Measurements from ENCODE around the gene ARID5B.

The ARID5B gene

GRCh38 chr10:62113680-62114079, 212.2 kb downstream of the ARID5B start:
- TF ChIP-seq CTCF (conservative IDR thresholded peaks at IDR 0.05; ENCODE audit: low read length) (no peak), EZH2phosphoT487 (IDR thresholded peaks at IDR 0.05; ENCODE audit: borderline replicate concordance) (no peak)
- no peaks in the 10 kb centered on the region for H3K79me2 ChIP-seq (ENCODE audit: insufficient read depth, low read length)
- no peak overlapping the region for H2AFZ ChIP-seq (ENCODE audit: low read length)
- H3K4me1 ChIP-seq (ENCODE audit: insufficient read depth, low read length, poor library complexity, severe bottlenecking), result peaks cover 17% of the 10 kb centered on the region
- no peaks in the 10 kb centered on the region for H3F3A ChIP-seq (ENCODE audit: low read depth)
- H3K9me2 ChIP-seq (replicated peaks; ENCODE audit: low read depth, low read length), result no peaks in the 10 kb centered on the region
- H3K9ac ChIP-seq (ENCODE audit: low read depth, low read length, poor library complexity, severe bottlenecking), result no peak overlapping the region
- no peaks in the 10 kb centered on the region for H3K9me3 ChIP-seq (ENCODE audit: insufficient read depth, low read depth, low read length)
- no peaks in the 10 kb centered on the region for H3K27me3 ChIP-seq (ENCODE audit: insufficient read depth, low read length, poor library complexity, severe bottlenecking)
- H3K36me3 ChIP-seq (ENCODE audit: insufficient read depth, low read length), result no peaks in the 10 kb centered on the region
- H3K4me2 ChIP-seq (ENCODE audit: low read depth, low read length, poor library complexity, severe bottlenecking), result no peak overlapping the region
- H3K4me3 ChIP-seq (ENCODE audit: low read length, poor library complexity, severe bottlenecking), result no peak overlapping the region
- no peaks in the 10 kb centered on the region for H4K20me1 ChIP-seq (ENCODE audit: insufficient read depth, low read length, poor library complexity, severe bottlenecking)

- Histone ChIP-seq H3K36me3 (ENCODE audit: insufficient read depth, low read length) (no peaks in the 10 kb centered on the region), H3K4me3 (ENCODE audit: low read length, poor library complexity, severe bottlenecking) (no peak overlapping the region), H3K9me2 (replicated peaks; ENCODE audit: low read depth, low read length) (no peaks in the 10 kb centered on the region), H3K79me2 (ENCODE audit: insufficient read depth, low read length) (no peaks in the 10 kb centered on the region), H3F3A (ENCODE audit: low read depth) (no peaks in the 10 kb centered on the region), H3K4me1 (ENCODE audit: insufficient read depth, low read length, poor library complexity, severe bottlenecking) (peaks cover under 1% of the 10 kb centered on the region), H3K9me3 (ENCODE audit: insufficient read depth, low read depth, low read length) (no peaks in the 10 kb centered on the region), H4K20me1 (ENCODE audit: insufficient read depth, low read length, poor library complexity, severe bottlenecking) (no peaks in the 10 kb centered on the region), H3K9ac (ENCODE audit: low read depth, low read length, poor library complexity, severe bottlenecking) (no peak overlapping the region), H3K4me2 (ENCODE audit: low read depth, low read length, poor library complexity, severe bottlenecking) (no peak overlapping the region), H3K27me3 (ENCODE audit: insufficient read depth, low read length, poor library complexity, severe bottlenecking) (no peaks in the 10 kb centered on the region), H2AFZ (ENCODE audit: low read length) (no peak overlapping the region)
- TF ChIP-seq EZH2phosphoT487 (IDR thresholded peaks at IDR 0.05; ENCODE audit: borderline replicate concordance) (no peak), CTCF (conservative IDR thresholded peaks at IDR 0.05; ENCODE audit: low read length) (no peak)
Measured at GRCh38 chr10:62115321-62115720, 213.8 kb downstream of the ARID5B start.

GRCh38 chr10:62115842-62116241, 214.3 kb downstream of the ARID5B start:
- H3K9me2 ChIP-seq (replicated peaks; ENCODE audit: low read depth, low read length), result no peaks in the 10 kb centered on the region
- no peaks in the 10 kb centered on the region for H3K9me3 ChIP-seq (ENCODE audit: insufficient read depth, low read depth, low read length)
- no peak overlapping the region for H3K4me3 ChIP-seq (ENCODE audit: low read length, poor library complexity, severe bottlenecking)
- H3K27me3 ChIP-seq (ENCODE audit: insufficient read depth, low read length, poor library complexity, severe bottlenecking), result no peaks in the 10 kb centered on the region
- no peaks in the 10 kb centered on the region for H3K4me1 ChIP-seq (ENCODE audit: insufficient read depth, low read length, poor library complexity, severe bottlenecking)
- no peaks in the 10 kb centered on the region for H4K20me1 ChIP-seq (ENCODE audit: insufficient read depth, low read length, poor library complexity, severe bottlenecking)
- no peaks in the 10 kb centered on the region for H3K36me3 ChIP-seq (ENCODE audit: insufficient read depth, low read length)
- no peak overlapping the region for H3K4me2 ChIP-seq (ENCODE audit: low read depth, low read length, poor library complexity, severe bottlenecking)
- H2AFZ ChIP-seq (ENCODE audit: low read length), result no peak overlapping the region
- H3K79me2 ChIP-seq (ENCODE audit: insufficient read depth, low read length), result no peaks in the 10 kb centered on the region
- TF ChIP-seq CTCF (conservative IDR thresholded peaks at IDR 0.05; ENCODE audit: low read length), result no peak
- TF ChIP-seq EZH2phosphoT487 (IDR thresholded peaks at IDR 0.05; ENCODE audit: borderline replicate concordance), result no peak
- H3F3A ChIP-seq (ENCODE audit: low read depth), result no peaks in the 10 kb centered on the region
- H3K9ac ChIP-seq (ENCODE audit: low read depth, low read length, poor library complexity, severe bottlenecking), result no peak overlapping the region
